ENCODE measurements around the gene ECM2.

The ECM2 gene

GRCh38 chr9:92534204-92534603 lies 1.6 kb downstream of the ECM2 start:
- TF ChIP-seq POLR2AphosphoS5 (IDR thresholded peaks at IDR 0.05; ENCODE audit: low read depth, low read length) (no peak), SIN3A (IDR thresholded peaks at IDR 0.05; ENCODE audit: borderline replicate concordance, insufficient read depth, low read length) (no peak), FOXP2 (optimal IDR thresholded peaks at IDR 0.05; ENCODE audit: borderline replicate concordance, extremely low read depth, extremely low read length, insufficient read depth) (no peak), REST (IDR thresholded peaks at IDR 0.05; ENCODE audit: insufficient read depth in 1 of 2, low read depth in 2 of 2, low read length in 2 of 2) (no peak), TAF1 (IDR thresholded peaks at IDR 0.05; ENCODE audit: borderline replicate concordance, insufficient read depth, low read length) (no peak)

- TF ChIP-seq FOXP2 (optimal IDR thresholded peaks at IDR 0.05; ENCODE audit: borderline replicate concordance, extremely low read depth, extremely low read length, insufficient read depth): no peak
- no peak for TF ChIP-seq TAF1 (IDR thresholded peaks at IDR 0.05; ENCODE audit: borderline replicate concordance, insufficient read depth, low read length)
- TF ChIP-seq REST (IDR thresholded peaks at IDR 0.05; ENCODE audit: insufficient read depth in 1 of 2, low read depth in 2 of 2, low read length in 2 of 2): no peak
- TF ChIP-seq SIN3A (IDR thresholded peaks at IDR 0.05; ENCODE audit: borderline replicate concordance, insufficient read depth, low read length): no peak
- no peak for TF ChIP-seq POLR2AphosphoS5 (IDR thresholded peaks at IDR 0.05; ENCODE audit: low read depth, low read length)
Observed at GRCh38 chr9:92530893-92531292, 4.9 kb downstream of the ECM2 start.

GRCh38 chr9:92529124-92529523 lies 6.7 kb downstream of the ECM2 start:
- no peak for TF ChIP-seq FOXP2 (optimal IDR thresholded peaks at IDR 0.05; ENCODE audit: borderline replicate concordance, extremely low read depth, extremely low read length, insufficient read depth)

- TF ChIP-seq SIN3A (IDR thresholded peaks at IDR 0.05; ENCODE audit: borderline replicate concordance, insufficient read depth, low read length) (no peak), TAF1 (IDR thresholded peaks at IDR 0.05; ENCODE audit: borderline replicate concordance, insufficient read depth, low read length) (no peak), POLR2AphosphoS5 (IDR thresholded peaks at IDR 0.05; ENCODE audit: low read depth, low read length) (no peak), REST (IDR thresholded peaks at IDR 0.05; ENCODE audit: insufficient read depth in 1 of 2, low read depth in 2 of 2, low read length in 2 of 2) (no peak), FOXP2 (optimal IDR thresholded peaks at IDR 0.05; ENCODE audit: borderline replicate concordance, extremely low read depth, extremely low read length, insufficient read depth) (no peak)
Observed at GRCh38 chr9:92528522-92528849, 7.3 kb downstream of the ECM2 start.

- TF ChIP-seq FOXP2 (optimal IDR thresholded peaks at IDR 0.05; ENCODE audit: borderline replicate concordance, extremely low read depth, extremely low read length, insufficient read depth) (no peak), REST (IDR thresholded peaks at IDR 0.05; ENCODE audit: insufficient read depth in 1 of 2, low read depth in 2 of 2, low read length in 2 of 2) (no peak), SIN3A (IDR thresholded peaks at IDR 0.05; ENCODE audit: borderline replicate concordance, insufficient read depth, low read length) (no peak), TAF1 (IDR thresholded peaks at IDR 0.05; ENCODE audit: borderline replicate concordance, insufficient read depth, low read length) (no peak), POLR2AphosphoS5 (IDR thresholded peaks at IDR 0.05; ENCODE audit: low read depth, low read length) (no peak)
Observed at GRCh38 chr9:92527832-92528521, 7.8 kb downstream of the ECM2 start.

All from PFSK-1 (cell line).